B cell (primary cell): ENCODE results near the gene RCAN3. TPM values are rescaled to one million over a fixed set of nuclear protein-coding genes. Genes with fewer than 3 reads are reported as not detected.
"Not testable (repeated sequence)": the region's sequence is repeated elsewhere in the genome, so short reads cannot be mapped to it uniquely, and the experiment has no call there.

Source experiments
- ATAC-seq: fragments of 200-7000 bp; cut with Tn5 transposase; one replicate; pipeline ENCODE4 v1.10.0; 2021; ENCODE audit warnings: low read depth, mild to moderate bottlenecking, moderate number of reproducible peaks, moderate library complexity
- CTCF ChIA-PET: fragments of 350-600 bp; sonication (Branson Sonifier 250); formaldehyde crosslinking; loops from one replicate; lab custom pipeline; 2021; ENCODE audit warnings: antibody characterized with exemption, inconsistent platforms; lab: Charles Lee
- POLR2A ChIA-PET: fragments of 350-600 bp; sonication (Branson Sonifier 250); formaldehyde crosslinking; loops from one replicate; lab custom pipeline; 2021; ENCODE audit warnings: antibody characterized with exemption; lab: Charles Lee
- DNase-seq: peaks from one replicate; pipeline ENCODE4 v3.0.0; 2013
- H2AFZ ChIP-seq: 2 replicates; pipeline ENCODE4 v1.6.1; 2012; ENCODE audit warnings: mild to moderate bottlenecking, low read depth, low read length; ENCODE audit not compliant: insufficient read depth, poor library complexity, severe bottlenecking
- H3K27ac ChIP-seq, 2 donors: 1 replicate in 1 of 2; 2 replicates in 1 of 2; pipeline ENCODE4 v1.5.1; 2012 to 2013; ENCODE audit warnings: low read length in 2 of 2, mild to moderate bottlenecking in 2 of 2, moderate library complexity in 1 of 2
- H3K27me3 ChIP-seq, 4 experiments: fragments of 200-600 bp in 1 of 4; sonication (generic) in 1 of 4; replicated peaks in 1 of 4; 1 replicate in 2 of 4; 2 replicates in 2 of 4; pipeline versions ENCODE4 v1.6.1 to v1.7.0; 2013 to 2016; ENCODE audit warnings: low read length in 3 of 4, mild to moderate bottlenecking in 2 of 4, mixed read lengths in 1 of 4, moderate library complexity in 1 of 4; ENCODE audit not compliant: insufficient read depth in 4 of 4, control insufficient read depth in 3 of 4; ENCODE audit errors: control extremely low read depth in 1 of 4
- H3K36me3 ChIP-seq, 2 experiments: replicated peaks in 1 of 2; 1 replicate in 1 of 2; 2 replicates in 1 of 2; pipeline versions ENCODE4 v1.6.1 to v1.7.1; 2013; ENCODE audit warnings: low read length in 1 of 2; ENCODE audit not compliant: insufficient read depth in 2 of 2, control insufficient read depth in 1 of 2; ENCODE audit errors: control extremely low read depth in 1 of 2, extremely low read depth in 1 of 2
- H3K4me1 ChIP-seq, 2 donors: fragments of 200-600 bp in 1 of 2; sonication (generic) in 1 of 2; 1 replicate in 1 of 2; 2 replicates in 1 of 2; pipeline versions ENCODE4 v1.5.1 to v1.6.1; 2013 to 2017; ENCODE audit warnings: low read length in 2 of 2; ENCODE audit not compliant: control insufficient read depth in 2 of 2, insufficient read depth in 2 of 2
- H3K4me2 ChIP-seq: replicated peaks from 2 replicates; pipeline ENCODE3; 2012; ENCODE audit warnings: mild to moderate bottlenecking, low read depth, low read length; ENCODE audit not compliant: poor library complexity, severe bottlenecking
- H3K4me3 ChIP-seq, 5 experiments: fragments of 200-600 bp in 1 of 5; sonication (generic) in 1 of 5; 1 replicate in 3 of 5; 2 replicates in 2 of 5; pipeline versions ENCODE4 v1.5.1 to v1.7.0; 2011 to 2016; ENCODE audit warnings: low read length in 4 of 5, mild to moderate bottlenecking in 4 of 5, low read depth in 2 of 5, control low read depth in 1 of 5, moderate library complexity in 1 of 5; ENCODE audit not compliant: insufficient read depth in 1 of 5; ENCODE audit errors: control extremely low read depth in 1 of 5, extremely low read depth in 1 of 5
- H3K79me2 ChIP-seq: fragments of 200-600 bp; sonication (generic); one replicate; pipeline ENCODE4 v1.6.0; 2016; ENCODE audit warnings: low read length; ENCODE audit not compliant: control insufficient read depth, insufficient read depth
- H3K9ac ChIP-seq: fragments of 200-600 bp; sonication (generic); 2 replicates; pipeline ENCODE4 v1.6.1; 2017; ENCODE audit warnings: mild to moderate bottlenecking, low read length, moderate library complexity
- H3K9me3 ChIP-seq, 3 donors: one replicate each; pipeline versions ENCODE4 v1.6.1 to v1.7.1; 2013; ENCODE audit warnings: low read length in 2 of 3; ENCODE audit not compliant: control insufficient read depth in 2 of 3, insufficient read depth in 1 of 3; ENCODE audit errors: control extremely low read depth in 1 of 3
- H4K20me1 ChIP-seq: 2 replicates; pipeline ENCODE4 v1.6.0; 2012; ENCODE audit warnings: mild to moderate bottlenecking, low read length; ENCODE audit not compliant: insufficient read depth, control insufficient read depth, poor library complexity, severe bottlenecking
- H3K27ac Mint-ChIP-seq: one replicate; pipeline ENCODE4 v1.8.0; 2021; ENCODE audit warnings: mixed read lengths
- H3K27me3 Mint-ChIP-seq: one replicate; pipeline ENCODE4 v1.8.0; 2021; ENCODE audit warnings: mixed read lengths
- H3K4me1 Mint-ChIP-seq: one replicate; pipeline ENCODE4 v1.8.0; 2021; ENCODE audit warnings: mixed read lengths
- H3K4me3 Mint-ChIP-seq: one replicate; pipeline ENCODE4 v1.8.0; 2021; ENCODE audit warnings: mixed read lengths
- H3K9me3 Mint-ChIP-seq: one replicate; pipeline ENCODE4 v1.8.0; 2022; ENCODE audit warnings: mixed read lengths; ENCODE audit not compliant: insufficient read depth
- EZH2 ChIP-seq: IDR thresholded peaks from 2 replicates; pipeline ENCODE4 v1.6.1; 2012; ENCODE audit warnings: borderline replicate concordance, low read depth, mild to moderate bottlenecking, moderate library complexity, low read length; ENCODE audit not compliant: insufficient read depth, poor library complexity, severe bottlenecking
- whole genome bisulfite sequencing: methylation state at CpG from one replicate; pipeline ENCODE4 v1.1.5; 2013; ENCODE audit warnings: missing lambda C conversion rate; ENCODE audit not compliant: insufficient coverage; 5-methylcytosine and 5-hydroxymethylcytosine counted together
- intact Hi-C: fragments of 100-400 bp; cut with micrococcal nuclease; formaldehyde crosslinking; loops from one replicate; pipeline ENCODE4 v1.10.0; 2022
- polyA plus RNA-seq: library from polyadenylated mRNA; depleted of rRNA; stranded (reverse); fragments of >200 nt; gene quantifications from 2 replicates; pipeline ENCODE4 v1.2.3, GENCODE V29; 2012
- total RNA-seq, 2 donors: library from RNA; stranded (reverse); fragments of 120-200 nt in 1 of 2; gene quantifications; 1 replicate in 1 of 2; 2 replicates in 1 of 2; pipeline versions ENCODE4 v1.2.3 to v1.2.4, GENCODE V29; 2013 to 2022
- TF ChIP-seq, protein P1 (sequence below): fragments of 200-600 bp; IDR thresholded peaks from one replicate; pipeline ENCODE4 v1.8.0; 2022; ENCODE audit warnings: antibody characterized with exemption, mild to moderate bottlenecking

The RCAN3 gene
- total and polyA plus RNA-seq, 2 donors (not counting 1 experiment from before 2014, with no cell fraction given): 19.3 to 37.3 TPM

DNA sequence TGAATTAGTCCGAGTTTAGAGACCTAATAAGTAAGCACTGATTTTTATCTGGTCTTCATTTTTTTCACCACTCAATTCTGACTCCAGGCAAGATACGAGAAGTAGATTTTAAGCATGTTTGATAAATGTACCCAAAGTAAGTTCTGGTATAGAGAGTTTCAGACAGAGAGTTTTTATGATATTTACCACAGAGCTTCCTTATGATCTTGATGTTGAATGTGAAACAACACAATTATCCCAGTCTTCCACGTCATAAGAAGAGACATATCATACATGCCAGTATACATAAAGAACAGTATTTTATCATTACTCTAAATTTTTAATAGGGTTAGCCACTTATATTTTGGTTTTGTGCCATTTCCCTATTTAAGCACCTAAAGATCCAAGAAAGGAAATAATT, 45.4 kb downstream of the RCAN3 start:
- H3K27ac ChIP-seq: no peak overlapping the region
- ChIA-PET CTCF (interaction anchor here (0.6 to 1.7 kb wide), 4 partner anchors 20 to 360 kb away, joined by 3 to 5 read pairs (median 4); no protein-coding TSS in a partner anchor), POLR2A (no interaction called here)
- Mint-ChIP-seq H3K27ac (peak overlapping the region; percentile 59), H3K4me3 (no peak overlapping the region), H3K27me3 (no peaks in the 10 kb centered on the region), H3K4me1 (peaks cover 18% of the 10 kb centered on the region), H3K9me3 (no peaks in the 10 kb centered on the region)
- H2AFZ ChIP-seq: no peak overlapping the region
- H3K4me3 ChIP-seq: no peak overlapping the region
- no peaks in the 10 kb centered on the region for H4K20me1 ChIP-seq
- peaks cover 18 to 20% of the 10 kb centered on the region in 2 donors for H3K4me1 ChIP-seq
- WGBS: no CpG with 5 or more reads among the region's 3 CpGs
- DNase-seq (no peak), ATAC-seq (no peak)
- H3K9ac ChIP-seq: peak overlapping the region; percentile 0
- H3K9me3 ChIP-seq: peaks cover 0 to 4% (median 0%) of the 10 kb centered on the region in 3 donors
- intact Hi-C loops: no loop called here
- no peak overlapping the region for H3K4me2 ChIP-seq
- no peaks in the 10 kb centered on the region for H3K36me3 ChIP-seq
- H3K79me2 ChIP-seq: no peaks in the 10 kb centered on the region
- TF ChIP-seq, protein P1, sequence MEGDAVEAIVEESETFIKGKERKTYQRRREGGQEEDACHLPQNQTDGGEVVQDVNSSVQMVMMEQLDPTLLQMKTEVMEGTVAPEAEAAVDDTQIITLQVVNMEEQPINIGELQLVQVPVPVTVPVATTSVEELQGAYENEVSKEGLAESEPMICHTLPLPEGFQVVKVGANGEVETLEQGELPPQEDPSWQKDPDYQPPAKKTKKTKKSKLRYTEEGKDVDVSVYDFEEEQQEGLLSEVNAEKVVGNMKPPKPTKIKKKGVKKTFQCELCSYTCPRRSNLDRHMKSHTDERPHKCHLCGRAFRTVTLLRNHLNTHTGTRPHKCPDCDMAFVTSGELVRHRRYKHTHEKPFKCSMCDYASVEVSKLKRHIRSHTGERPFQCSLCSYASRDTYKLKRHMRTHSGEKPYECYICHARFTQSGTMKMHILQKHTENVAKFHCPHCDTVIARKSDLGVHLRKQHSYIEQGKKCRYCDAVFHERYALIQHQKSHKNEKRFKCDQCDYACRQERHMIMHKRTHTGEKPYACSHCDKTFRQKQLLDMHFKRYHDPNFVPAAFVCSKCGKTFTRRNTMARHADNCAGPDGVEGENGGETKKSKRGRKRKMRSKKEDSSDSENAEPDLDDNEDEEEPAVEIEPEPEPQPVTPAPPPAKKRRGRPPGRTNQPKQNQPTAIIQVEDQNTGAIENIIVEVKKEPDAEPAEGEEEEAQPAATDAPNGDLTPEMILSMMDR: no peak
- TF ChIP-seq EZH2: no peak
- H3K27me3 ChIP-seq: no peaks in the 10 kb centered on the region

DNA sequence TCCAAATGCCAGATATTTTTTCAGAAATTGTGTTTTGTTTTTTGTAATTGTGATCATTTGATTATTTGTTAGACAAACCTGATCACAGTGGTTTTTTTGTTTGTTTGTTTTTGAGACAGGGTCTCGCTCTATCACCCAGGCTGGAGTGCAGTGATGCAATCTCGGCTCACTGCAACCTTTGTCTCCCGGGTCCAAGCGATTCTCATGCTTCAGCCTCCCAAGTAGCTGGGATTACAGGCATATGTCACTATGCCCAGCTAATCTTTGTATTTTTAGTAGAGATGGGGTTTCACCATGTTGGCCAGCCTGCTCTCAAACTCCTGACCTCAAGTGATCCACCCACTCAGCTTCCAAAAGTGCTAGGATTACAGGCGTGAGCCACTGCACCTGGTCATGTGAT, 46.6 kb downstream of the RCAN3 start:
- H3K4me3 ChIP-seq, H3K9me3 ChIP-seq, H3K27me3 ChIP-seq, DNase-seq, H3K27ac Mint-ChIP-seq, H4K20me1 ChIP-seq, H3K4me2 ChIP-seq, H3K27me3 Mint-ChIP-seq, H3K36me3 ChIP-seq, H3K9ac ChIP-seq, H3K9me3 Mint-ChIP-seq, intact Hi-C loops, H3K27ac ChIP-seq, H3K79me2 ChIP-seq, H3K4me3 Mint-ChIP-seq, ATAC-seq: not testable (repeated sequence)
- WGBS: 84% methylated on average over 4 of the region's 5 CpGs
- Histone ChIP-seq H3K4me1 (peaks cover 18 to 20% of the 10 kb centered on the region in 2 donors), H2AFZ (peak overlapping the region; percentile 36)
- CTCF ChIA-PET: interaction anchor here (1.1 to 1.7 kb wide), 2 partner anchors 23 to 38 kb away, joined by 3 to 4 read pairs; no protein-coding TSS in a partner anchor
- peaks cover 18% of the 10 kb centered on the region for H3K4me1 Mint-ChIP-seq
- POLR2A ChIA-PET: interaction anchor here (0.7 kb wide), 1 partner anchor 205 kb away, joined by 3 read pairs; no protein-coding TSS in a partner anchor
